HTERT RPE-1 (cell line): Measurements from ENCODE around the gene RBFOX1.

Source experiments
- in situ Hi-C: fragments of 300-500 bp; cut with MboI; formaldehyde crosslinking; loops from 4 replicates; pipeline ENCODE4 v1.14.3; 2020; ENCODE audit warnings: low sequenced_read_pairs

The RBFOX1 gene

GRCh38 chr16:7755347-7755882, 422.8 kb downstream of the RBFOX1 start:
- in situ Hi-C loops, result no loop called here
